Measurements from ENCODE around the gene LECT2.

- TF ChIP-seq SUZ12 (IDR thresholded peaks at IDR 0.05; ENCODE audit: extremely low read depth, insufficient read depth, insufficient read length) (no peak), YY1 (IDR thresholded peaks at IDR 0.05; ENCODE audit: insufficient read depth, insufficient read length) (no peak), ZNF274 (IDR thresholded peaks at IDR 0.05; ENCODE audit: low read depth, low read length) (no peak)
Observed at GRCh38 chr5:135898651-135899050, 56.1 kb downstream of the LECT2 start.

Data from NT2/D1 (cell line).